Lung (tissue), 10 donors: ENCODE measurements around the gene RARRES2. TPM values are rescaled to one million over a fixed set of nuclear protein-coding genes. Genes with fewer than 3 reads are reported as not detected.
"Not testable (repeated sequence)": the region's sequence is repeated elsewhere in the genome, so short reads cannot be mapped to it uniquely, and the experiment has no call there.

ENCODE experiments used
- ATAC-seq: fragments of 200-7000 bp; cut with Tn5 transposase; one replicate; pipeline ENCODE4 v1.9.1; 2020; ENCODE audit warnings: moderate number of reproducible peaks; ENCODE audit not compliant: insufficient read depth, low FRiP score
- DNase-seq, 3 donors: peaks; one replicate each; pipeline ENCODE4 v3.0.0-alpha.2; 2013 to 2017
- H3K27ac ChIP-seq, 2 donors: one replicate each; pipeline ENCODE4 v1.5.1; 2013; ENCODE audit warnings: mild to moderate bottlenecking in 2 of 2, moderate library complexity in 2 of 2, control low read depth in 1 of 2, inconsistent platforms in 1 of 2, low read depth in 1 of 2, low read length in 1 of 2
- H3K27me3 ChIP-seq, 3 donors: one replicate each; pipeline ENCODE4 v1.5.1; 2013; ENCODE audit warnings: low read length in 2 of 3; ENCODE audit not compliant: control insufficient read depth in 3 of 3, insufficient read depth in 3 of 3
- H3K36me3 ChIP-seq, 4 donors: one replicate each; pipeline ENCODE4 v1.5.1; 2013; ENCODE audit warnings: low read length in 4 of 4, mild to moderate bottlenecking in 1 of 4, moderate library complexity in 1 of 4; ENCODE audit not compliant: control insufficient read depth in 4 of 4, insufficient read depth in 4 of 4
- H3K4me1 ChIP-seq, 5 donors: one replicate each; pipeline ENCODE4 v1.5.1; 2013; ENCODE audit warnings: low read length in 5 of 5, mild to moderate bottlenecking in 2 of 5, moderate library complexity in 1 of 5; ENCODE audit not compliant: control insufficient read depth in 5 of 5, insufficient read depth in 5 of 5
- H3K4me3 ChIP-seq: one replicate; pipeline ENCODE4 v1.5.1; 2013; ENCODE audit warnings: mild to moderate bottlenecking, control low read depth, moderate library complexity
- H3K9ac ChIP-seq, 2 donors: one replicate each; pipeline ENCODE4 v1.5.1; 2013; ENCODE audit warnings: low read length in 2 of 2, control low read depth in 1 of 2; ENCODE audit not compliant: insufficient read depth in 1 of 2
- H3K9me3 ChIP-seq, 4 donors: one replicate each; pipeline ENCODE4 v1.5.1; 2013; ENCODE audit warnings: low read length in 3 of 4, mild to moderate bottlenecking in 1 of 4, moderate library complexity in 1 of 4; ENCODE audit not compliant: control insufficient read depth in 4 of 4, insufficient read depth in 3 of 4
- WGBS, 2 donors: extraction: QIAGEN DNeasy Blood & Tissue Kit; methylation state at CpG; one replicate each; pipeline ENCODE4 v1.1.7; 2013; 5-methylcytosine and 5-hydroxymethylcytosine counted together
- polyA plus RNA-seq, 2 donors: library from polyadenylated mRNA; stranded (reverse); fragments of 200-250 nt; gene quantifications; one replicate each; pipeline ENCODE4 v1.2.1, GENCODE V29; 2013
- total RNA-seq, 2 donors: library from RNA; depleted of rRNA in 1 of 2; stranded (reverse); fragments of >200 nt in 1 of 2; gene quantifications; one replicate each; pipeline ENCODE4 v1.2.1, GENCODE V29; 2014 to 2021
- donor health status: Bipolar disorder and iron deficiency.
- donor health status: healthy.
- donor health status: DM: yes; HTN: yes; CAD: no.

The RARRES2 gene
- total and polyA plus RNA-seq, 4 donors, result 123 to 212 (median 163) TPM

DNA sequence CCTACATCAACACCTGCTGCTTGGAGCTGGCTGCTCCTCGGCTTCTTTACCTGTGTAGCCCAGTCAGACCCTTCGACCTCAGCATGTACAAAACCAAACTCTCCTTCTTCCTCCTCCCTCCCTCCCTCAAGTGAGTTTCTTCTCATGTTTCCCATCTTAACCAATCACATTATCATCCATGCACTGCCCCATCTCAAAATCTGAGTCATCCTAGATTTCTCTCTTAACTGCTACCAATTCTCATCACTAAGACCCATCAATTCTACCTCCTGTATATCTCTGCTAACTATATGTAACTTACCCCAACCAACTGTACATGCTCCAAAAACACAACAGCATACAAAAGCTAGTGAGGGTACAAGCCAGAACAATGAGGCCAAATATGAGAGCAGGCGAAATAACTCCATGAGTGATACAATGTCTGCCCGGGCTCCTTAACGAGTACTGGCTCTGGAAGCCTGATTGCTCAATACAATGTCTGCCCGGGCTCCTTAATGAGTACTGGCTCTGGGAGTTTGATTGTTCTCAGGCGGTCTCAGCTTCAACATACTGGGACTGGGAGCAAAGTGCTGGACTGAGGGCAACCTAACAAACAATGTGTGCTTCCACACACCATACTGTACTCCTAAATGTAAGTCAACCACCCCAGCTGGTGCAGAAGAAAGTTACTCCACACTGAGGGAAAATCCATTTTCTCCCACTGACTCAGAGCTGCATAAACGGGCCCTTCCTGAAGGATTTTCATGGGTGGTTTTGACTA is 36.8 kb downstream of the RARRES2 start:
- not testable (repeated sequence) for H3K9me3 ChIP-seq, H3K9ac ChIP-seq, H3K4me1 ChIP-seq, H3K27me3 ChIP-seq, H3K36me3 ChIP-seq, H3K27ac ChIP-seq, H3K4me3 ChIP-seq
- DNase-seq (peak in 1 of 3 donors; percentile 37), ATAC-seq (peak; percentile 72)
- WGBS, 2 donors, result 57 to 67% methylated on average over 7 to 8 of the region's 8 CpGs

DNA sequence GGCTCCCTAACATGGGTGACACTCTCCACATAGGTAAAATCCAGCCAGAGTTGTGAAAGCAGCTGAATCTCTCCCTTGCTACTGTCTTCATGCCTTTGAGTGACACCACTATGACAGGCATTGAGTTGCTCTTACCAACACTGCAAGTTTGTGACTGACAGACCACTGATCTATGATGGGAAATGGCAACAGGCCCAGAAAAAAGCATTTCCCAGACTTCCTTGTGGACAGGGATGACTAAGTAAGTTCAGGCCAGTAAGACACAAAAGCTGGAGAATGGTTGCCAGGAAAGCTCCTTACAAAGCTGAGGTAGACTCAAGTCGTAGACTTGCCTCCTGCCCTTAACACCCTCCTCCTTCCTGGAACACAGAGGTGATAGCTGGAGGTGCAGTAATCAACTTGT is 38.5 kb downstream of the RARRES2 start:
- H3K27ac ChIP-seq, H3K9me3 ChIP-seq, H3K27me3 ChIP-seq, H3K4me1 ChIP-seq, H3K4me3 ChIP-seq, H3K9ac ChIP-seq, ATAC-seq, DNase-seq, H3K36me3 ChIP-seq: not testable (repeated sequence)
- 42 to 60% methylated on average over 1 of the region's 1 CpG for WGBS, 2 donors

DNA sequence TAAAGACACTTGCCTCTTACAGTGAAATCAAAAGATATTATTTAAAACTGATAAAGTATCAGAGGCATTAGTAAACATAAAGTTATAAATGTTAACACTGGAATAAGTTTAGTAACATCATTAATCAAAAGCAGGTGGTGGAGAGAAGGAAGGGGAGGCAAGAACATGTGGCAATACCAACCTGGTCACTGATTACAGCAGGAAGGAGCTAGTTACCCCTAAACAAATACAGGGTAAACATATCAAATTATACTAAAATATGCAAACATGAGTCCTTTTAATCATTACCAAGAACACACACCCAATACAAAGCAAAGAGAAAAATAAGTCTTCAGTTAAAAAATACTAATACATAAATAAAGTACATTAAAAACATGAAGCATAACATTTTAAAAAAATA is 43.5 kb downstream of the RARRES2 start:
- not testable (repeated sequence) for H3K4me3 ChIP-seq, ATAC-seq, DNase-seq, H3K36me3 ChIP-seq, H3K27ac ChIP-seq, H3K9me3 ChIP-seq, H3K27me3 ChIP-seq, H3K4me1 ChIP-seq, H3K9ac ChIP-seq

DNA sequence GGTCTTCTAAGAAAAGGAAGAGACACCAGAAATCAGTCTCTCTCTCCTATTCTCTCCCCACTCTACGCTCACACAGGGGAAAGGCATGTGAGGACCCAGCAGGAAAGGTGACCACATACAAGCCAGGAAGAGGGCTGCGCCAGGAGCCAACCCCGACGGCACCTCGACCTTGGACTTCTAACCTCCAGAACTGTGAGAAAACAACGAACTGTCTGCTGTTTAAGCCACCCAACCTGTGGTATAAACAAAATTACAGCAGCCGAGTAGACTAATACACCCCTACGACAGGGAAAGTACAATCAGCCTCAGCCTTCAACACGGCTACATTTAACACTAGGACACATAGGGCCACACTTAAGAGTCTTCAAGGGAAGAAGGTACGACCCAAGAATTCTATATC is 44.6 kb downstream of the RARRES2 start:
- 78 to 81% methylated on average over 8 to 9 of the region's 10 CpGs for WGBS, 2 donors
- H3K4me3 ChIP-seq, H3K9me3 ChIP-seq, H3K36me3 ChIP-seq, H3K27ac ChIP-seq, DNase-seq, H3K9ac ChIP-seq, H3K27me3 ChIP-seq, ATAC-seq, H3K4me1 ChIP-seq: not testable (repeated sequence)

DNA sequence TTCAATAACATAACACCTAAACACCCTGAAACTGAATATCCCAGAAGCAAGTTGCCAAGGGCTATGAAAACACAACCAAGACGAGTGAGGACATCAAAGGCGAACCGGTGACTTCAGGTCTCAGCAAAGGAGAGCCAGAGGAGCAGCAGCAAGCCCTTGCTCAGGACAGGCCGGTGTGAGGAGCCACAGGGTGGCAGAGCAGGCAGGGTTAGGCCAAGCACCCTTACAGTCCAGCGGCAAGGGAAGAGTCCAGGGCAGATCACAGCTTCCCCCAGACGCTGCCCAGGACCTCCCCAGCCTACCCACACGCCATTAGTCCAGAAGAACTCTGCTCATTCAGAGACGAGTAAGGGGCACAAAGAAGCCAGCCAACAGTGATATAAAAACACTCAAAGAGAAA is 45.8 kb downstream of the RARRES2 start:
- H3K4me1 ChIP-seq, H3K9ac ChIP-seq, DNase-seq, H3K9me3 ChIP-seq, H3K4me3 ChIP-seq, ATAC-seq, H3K36me3 ChIP-seq, H3K27me3 ChIP-seq, H3K27ac ChIP-seq: not testable (repeated sequence)
- WGBS, 2 donors, result 69 to 86% methylated on average over 2 to 3 of the region's 8 CpGs

DNA sequence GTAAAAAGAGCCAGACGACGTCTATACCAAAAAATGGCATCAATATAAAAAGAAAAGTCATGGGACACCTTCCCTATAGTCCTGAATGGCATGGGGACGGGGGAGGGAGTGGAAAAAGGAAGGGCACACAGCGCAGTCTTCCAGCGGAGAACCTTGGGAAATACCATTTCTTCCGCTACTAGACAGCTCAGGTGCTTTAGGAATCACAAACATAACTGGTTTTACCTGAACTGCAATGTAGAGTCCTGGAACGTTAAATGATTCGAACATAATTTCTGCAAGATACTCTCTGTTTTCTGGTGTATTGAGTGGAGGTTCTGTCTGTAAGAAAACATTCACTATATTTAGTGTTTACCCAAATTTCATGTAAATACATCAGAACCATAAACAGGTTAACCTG is 46.4 kb downstream of the RARRES2 start:
- WGBS, 2 donors, result 79 to 90% methylated on average over 8 of the region's 8 CpGs
- DNase-seq, result peak in 2 of 3 donors; percentile 26 to 60
- ATAC-seq, result peak; percentile 58

DNA sequence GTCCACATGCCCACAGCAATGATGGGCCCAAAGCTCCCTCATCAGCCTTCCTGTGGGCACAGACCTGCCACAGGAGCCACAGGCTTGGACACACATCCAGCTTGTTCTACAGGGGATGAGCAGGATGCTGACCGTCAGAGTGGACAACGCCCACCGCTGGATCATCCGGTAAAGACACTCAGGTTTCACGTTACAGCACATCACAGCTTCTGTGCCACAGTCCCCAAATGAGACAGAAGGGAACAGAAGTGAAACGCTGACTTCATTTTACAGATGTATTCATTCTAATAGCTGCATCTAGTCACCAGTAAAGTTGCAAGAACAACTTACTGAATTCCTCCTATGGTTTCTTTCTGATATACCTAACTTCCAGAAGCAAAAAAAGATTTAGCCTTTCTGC is 51.1 kb downstream of the RARRES2 start:
- not testable (repeated sequence) for H3K27me3 ChIP-seq, H3K27ac ChIP-seq, H3K9ac ChIP-seq, H3K9me3 ChIP-seq, H3K36me3 ChIP-seq, DNase-seq, ATAC-seq, H3K4me3 ChIP-seq, H3K4me1 ChIP-seq
- 68 to 80% methylated on average over 6 of the region's 6 CpGs for WGBS, 2 donors

More for the DNA sequence above, 46.4 kb downstream of the RARRES2 start:
- H3K4me3 ChIP-seq, H3K9ac ChIP-seq, H3K27me3 ChIP-seq, H3K4me1 ChIP-seq, H3K9me3 ChIP-seq, H3K36me3 ChIP-seq, H3K27ac ChIP-seq: not testable (repeated sequence)

DNA sequence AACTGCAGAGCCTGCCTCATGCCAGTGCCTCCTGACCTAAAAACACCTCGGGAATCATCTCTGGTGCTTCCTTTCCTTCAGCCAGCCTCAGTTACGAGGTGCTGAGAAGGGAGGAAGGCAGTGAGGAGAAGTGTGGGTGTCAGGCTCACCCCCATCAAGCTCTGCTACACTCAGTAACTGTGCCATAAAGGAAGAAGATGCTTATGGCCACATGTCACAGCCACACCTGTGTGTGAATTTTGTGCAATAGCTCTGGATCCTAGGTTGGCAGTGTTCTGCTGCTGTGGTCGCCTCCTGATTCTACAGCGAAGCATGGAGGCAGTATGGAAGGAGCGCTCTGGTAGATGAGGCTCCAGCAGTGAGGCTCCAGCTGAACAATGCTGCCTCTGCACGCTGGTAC is 52.6 kb downstream of the RARRES2 start:
- not testable (repeated sequence) for H3K27ac ChIP-seq, DNase-seq, H3K36me3 ChIP-seq, H3K4me3 ChIP-seq, H3K9me3 ChIP-seq, H3K4me1 ChIP-seq, H3K27me3 ChIP-seq, ATAC-seq, H3K9ac ChIP-seq
- WGBS, 2 donors, result 96 to 98% methylated on average over 5 of the region's 6 CpGs
